Measurements from ENCODE around the gene TMBIM4.
A peak's percentile ranks its signal among the peaks of the same experiment; 100 is the strongest.
"Not testable (repeated sequence)": the region's sequence is repeated elsewhere in the genome, so short reads cannot be mapped to it uniquely, and the experiment has no call there.

Gene TMBIM4, protein sequence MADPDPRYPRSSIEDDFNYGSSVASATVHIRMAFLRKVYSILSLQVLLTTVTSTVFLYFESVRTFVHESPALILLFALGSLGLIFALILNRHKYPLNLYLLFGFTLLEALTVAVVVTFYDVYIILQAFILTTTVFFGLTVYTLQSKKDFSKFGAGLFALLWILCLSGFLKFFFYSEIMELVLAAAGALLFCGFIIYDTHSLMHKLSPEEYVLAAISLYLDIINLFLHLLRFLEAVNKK

DNA sequence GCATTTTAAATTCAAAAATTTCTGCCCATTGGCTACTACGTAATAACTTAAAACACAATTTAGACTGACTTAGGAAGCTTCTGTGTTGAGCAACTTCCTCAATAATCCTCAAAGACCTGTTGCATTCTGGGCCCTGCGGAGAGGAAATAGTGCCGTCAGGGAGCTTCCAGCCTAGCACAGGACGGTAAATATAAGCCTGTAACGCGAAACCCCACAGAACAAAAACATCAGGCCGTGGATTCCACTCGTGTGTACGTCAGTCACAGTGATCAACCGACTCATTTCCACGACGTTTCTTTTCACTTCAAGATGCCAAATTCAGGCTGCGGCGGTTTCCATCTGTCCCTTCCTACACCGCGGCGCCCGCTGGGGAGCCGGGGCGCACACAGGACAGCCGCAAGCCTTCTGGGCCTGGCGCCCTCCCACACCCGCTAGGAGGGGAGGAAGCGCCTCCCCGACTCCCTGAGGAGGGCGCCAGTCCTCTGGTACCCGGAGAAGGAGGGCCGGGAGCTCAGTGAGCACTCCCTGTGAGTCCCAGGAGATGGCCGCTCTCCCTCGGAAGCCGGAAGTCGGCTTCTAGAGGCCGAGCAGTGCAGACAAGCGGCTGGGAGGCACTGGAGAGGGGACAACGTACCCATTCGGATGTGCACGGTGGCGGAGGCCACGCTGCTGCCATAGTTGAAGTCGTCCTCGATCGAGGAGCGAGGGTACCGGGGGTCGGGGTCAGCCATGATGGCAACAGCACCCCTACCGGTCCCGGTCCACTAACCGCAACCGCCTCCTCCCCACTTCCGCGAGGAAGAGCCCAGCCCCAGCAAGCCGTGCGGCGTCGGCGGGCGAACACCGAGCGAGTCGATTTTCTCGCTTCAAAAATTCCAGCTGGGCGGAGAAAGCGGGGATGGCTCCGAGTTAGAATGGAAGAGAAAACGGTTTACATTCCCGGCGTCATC is at the start of gene TMBIM4:
TMBIM4 (minus strand) TSS at position 776 of the 950 bp plus-strand sequence; CDS start at position 731, 45 bp downstream.
- DNase-seq, result peak; percentile 82

GRCh38 chr12:66217342-66217917 is 47.6 kb upstream of the TMBIM4 start:
- no peak for DNase-seq

- DNase-seq, result not testable (repeated sequence)
Measured at GRCh38 chr12:66213011-66213410, 43.2 kb upstream of the TMBIM4 start.

GRCh38 chr12:66211573-66211972 is 41.8 kb upstream of the TMBIM4 start:
- DNase-seq, result not testable (repeated sequence)

- no peak for DNase-seq
Measured at GRCh38 chr12:66210840-66211239, 41.0 kb upstream of the TMBIM4 start.

DNA sequence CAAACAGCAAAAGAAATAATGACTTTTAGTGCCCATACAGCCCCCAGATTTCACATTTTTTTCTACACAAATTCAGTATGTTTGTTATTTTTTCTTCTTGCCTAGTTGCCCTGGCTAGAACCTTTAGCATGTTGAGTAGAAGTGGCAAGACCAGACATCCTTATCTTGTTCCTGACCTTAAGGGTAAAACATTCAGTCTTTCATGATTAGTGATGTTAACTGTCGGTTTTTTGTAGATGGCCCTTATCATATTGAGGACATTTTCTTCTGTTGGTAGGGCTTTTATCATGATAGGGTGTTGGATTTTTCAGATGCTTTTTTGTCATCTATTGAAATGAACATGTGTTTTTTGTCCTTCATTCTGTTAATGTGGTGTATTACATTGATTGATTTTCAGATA is 36.3 kb upstream of the TMBIM4 start:
- DNase-seq, result no peak

GRCh38 chr12:66203820-66204219 is 34.0 kb upstream of the TMBIM4 start:
- DNase-seq, result no peak

GRCh38 chr12:66199831-66200509 is 30.2 kb upstream of the TMBIM4 start:
- DNase-seq, result no peak

GRCh38 chr12:66199141-66199540 is 29.3 kb upstream of the TMBIM4 start:
- DNase-seq, result no peak

DNA sequence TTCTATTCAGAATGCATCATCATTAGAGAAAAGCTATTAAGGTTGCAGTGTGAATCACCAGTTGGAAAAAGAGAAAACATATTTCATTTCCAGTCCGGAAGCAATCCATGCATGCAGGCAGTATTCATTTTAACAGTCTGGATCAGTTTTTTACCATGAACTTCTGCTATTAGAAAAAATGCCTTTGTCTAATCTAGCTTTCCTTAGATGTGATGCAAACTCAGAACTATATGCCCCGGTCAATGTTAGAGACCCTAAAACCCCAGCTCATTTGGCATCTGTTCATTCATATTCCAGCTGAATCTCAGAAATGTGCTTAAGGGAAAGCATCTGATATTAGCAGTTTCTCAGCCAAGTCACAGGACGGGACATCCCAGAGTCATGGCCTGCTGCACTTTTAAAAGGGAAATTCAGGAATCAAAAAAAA is 27.7 kb upstream of the TMBIM4 start:
- DNase-seq, result no peak

DNA sequence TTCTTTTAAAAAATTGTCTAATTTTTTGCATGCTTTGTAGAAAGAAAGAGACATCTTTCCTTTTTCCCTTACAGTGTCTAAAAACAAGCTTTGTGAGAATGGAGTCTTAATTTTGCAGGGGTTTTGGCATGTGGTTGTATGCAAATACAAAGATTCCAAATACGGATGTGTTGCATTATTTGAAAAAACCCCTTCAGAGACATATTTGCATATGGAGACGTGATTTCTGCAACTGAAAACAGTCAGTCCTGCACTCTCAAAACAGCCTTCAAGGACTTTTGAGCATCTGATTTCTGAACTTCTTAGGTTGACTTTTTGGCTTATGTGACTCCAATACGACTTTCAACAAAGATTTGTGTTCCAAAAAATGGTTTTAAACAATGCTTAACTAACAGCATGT is 27.0 kb upstream of the TMBIM4 start:
- DNase-seq, result no peak

DNA sequence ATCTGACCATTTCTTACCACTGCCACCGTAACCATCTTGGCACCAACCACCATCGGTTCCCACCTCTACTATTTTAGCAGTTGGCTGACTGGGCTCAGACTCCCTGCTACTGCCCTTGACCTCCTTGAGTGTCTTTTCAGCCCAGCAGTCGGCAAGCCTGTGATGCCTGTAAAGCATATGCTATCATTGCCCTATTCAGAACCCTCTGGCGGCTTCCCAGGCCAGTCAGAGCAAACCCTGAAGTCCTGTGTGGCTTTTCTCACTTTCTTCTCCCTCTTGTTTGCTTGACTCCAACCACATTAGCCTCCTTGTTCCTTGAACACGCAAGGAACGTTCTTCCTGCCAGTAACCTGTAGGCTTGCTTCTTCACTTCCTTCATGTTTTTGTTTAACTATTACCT is 25.4 kb upstream of the TMBIM4 start:
- no peak for DNase-seq

DNA sequence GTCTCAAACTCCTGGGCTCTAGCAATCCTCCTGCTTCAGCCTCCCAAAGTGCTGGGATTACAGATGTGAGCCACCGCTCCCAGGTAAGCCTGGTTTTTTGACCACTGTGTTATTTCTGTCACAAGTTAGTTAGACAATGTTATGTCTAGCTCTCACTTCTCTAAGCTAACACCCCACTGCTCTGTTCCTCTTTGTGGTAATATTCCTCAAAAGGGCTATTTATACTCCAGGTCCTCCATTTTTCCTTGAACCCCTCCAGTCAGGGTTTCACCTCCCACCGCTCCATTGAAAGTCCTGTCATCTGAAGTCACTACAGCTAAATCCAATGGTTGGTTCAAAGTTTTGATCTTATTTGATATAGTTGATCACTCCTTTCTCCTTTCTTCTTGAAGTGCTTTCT is 24.3 kb upstream of the TMBIM4 start:
- no peak for DNase-seq

- DNase-seq, result no peak
Measured at GRCh38 chr12:66191547-66192126, 21.8 kb upstream of the TMBIM4 start.

DNA sequence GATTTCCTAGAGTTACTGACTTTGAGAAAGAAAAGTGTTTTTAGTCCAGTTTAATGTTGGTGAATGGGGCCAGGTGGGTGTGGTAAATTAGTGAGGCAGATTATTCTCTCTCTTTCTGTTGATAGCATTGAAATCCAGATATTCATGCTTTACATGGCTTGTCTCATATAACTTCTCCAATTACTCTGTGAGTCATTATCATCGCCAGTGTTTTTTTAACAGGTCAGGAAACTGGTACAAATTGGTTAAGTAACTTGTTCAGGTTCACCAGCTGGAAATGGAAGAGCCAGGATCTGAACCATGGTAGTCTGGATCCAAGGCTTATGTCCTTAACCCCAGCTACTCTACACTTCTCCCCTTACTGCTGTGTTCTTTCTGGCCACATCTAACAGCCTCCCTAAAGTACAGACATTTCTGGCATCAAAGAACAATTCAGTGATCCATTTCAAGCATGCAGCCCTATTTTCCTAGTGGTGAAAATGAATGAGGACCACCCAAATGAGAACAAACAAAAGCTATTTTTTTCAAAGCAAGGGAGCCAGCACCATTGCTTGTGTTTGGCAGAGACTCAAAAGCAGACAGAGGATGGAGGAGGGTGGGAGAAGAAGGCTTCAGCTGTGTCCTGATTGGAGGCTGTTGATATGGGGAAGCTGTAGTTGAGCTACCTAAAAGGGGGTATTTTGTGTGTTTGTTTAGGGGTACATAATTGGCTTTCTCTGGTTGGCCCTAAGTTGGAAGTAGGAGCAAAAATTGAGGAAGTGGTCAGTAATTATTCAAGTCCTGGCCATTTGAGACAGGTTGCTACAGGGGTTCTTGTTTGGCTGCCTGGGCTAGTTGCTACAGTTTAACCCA is 20.9 kb upstream of the TMBIM4 start:
- no peak for DNase-seq

DNA sequence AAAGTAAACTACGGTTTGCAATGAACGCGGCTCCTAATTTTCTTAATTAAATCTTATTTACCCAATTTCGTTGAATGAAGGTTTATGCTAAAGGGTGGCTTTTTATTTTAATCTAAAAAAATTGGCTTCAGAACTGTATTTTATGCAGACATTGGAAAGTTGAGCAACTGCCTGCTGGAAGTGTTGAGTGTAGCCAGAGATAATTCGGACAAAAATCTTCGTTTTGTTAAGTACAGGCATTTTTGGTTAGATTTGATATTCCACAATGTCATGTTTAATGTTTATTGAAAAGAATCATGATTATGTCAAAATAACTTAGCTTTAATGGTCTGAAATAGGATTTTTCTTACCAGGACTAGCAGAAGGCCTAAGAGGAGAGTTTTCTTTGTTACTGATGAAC is 20.1 kb upstream of the TMBIM4 start:
- DNase-seq, result no peak

DNA sequence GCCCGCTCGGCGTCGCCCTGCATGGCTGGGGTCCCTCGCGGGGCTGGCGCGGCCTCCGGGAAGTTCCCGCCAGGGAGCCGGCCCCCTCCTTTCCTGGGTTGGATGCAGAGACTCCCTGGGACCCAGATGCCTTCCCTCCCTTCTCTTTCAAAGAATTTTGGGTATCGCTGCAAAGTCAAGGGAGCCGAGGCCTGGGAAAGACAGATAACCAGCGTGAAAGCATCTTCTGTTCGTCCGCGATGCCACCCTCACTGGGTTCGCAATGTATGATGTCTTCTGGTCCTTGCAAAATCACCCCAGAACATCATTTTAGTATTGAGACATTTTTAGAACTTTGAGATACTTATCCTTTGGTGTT is 19.7 kb upstream of the TMBIM4 start:
- no peak for DNase-seq

GRCh38 chr12:66188584-66189485 is 19.0 kb upstream of the TMBIM4 start, which contains the start of gene IRAK3:
Gene IRAK3, plus strand, starts transcription at chr12:66189214. Its CDS starts 86 bp downstream, at chr12:66189300.
- peak; percentile 26 for DNase-seq

- no peak for DNase-seq
Measured at GRCh38 chr12:66187821-66188220, 18.0 kb upstream of the TMBIM4 start.

DNA sequence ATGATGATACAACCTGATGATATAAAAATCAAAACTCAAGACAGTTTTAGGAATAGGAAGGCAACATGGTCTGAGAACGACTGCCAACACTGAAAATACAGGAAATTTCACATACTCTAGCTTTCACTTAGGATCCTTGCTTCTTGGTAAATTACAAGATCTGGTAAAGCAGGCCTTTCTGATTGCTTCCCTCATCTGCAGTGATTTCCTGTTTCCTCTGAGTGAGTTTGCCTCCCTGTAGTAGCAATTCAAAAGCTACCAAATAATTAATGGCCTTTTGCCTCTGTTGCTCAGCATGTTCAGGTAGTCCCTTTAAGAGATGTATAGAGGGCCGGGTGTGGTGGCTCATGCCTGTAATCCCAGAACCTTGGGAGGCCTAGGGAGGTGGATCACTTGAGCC is 17.2 kb upstream of the TMBIM4 start:
- no peak for DNase-seq

GRCh38 chr12:66184822-66185221 is 15.0 kb upstream of the TMBIM4 start:
- DNase-seq, result not testable (repeated sequence)

Measured in stimulated activated CD4-positive, alpha-beta T cell treated with anti-CD3 and anti-CD28 coated beads, Interleukin-12 subunit alpha, Interleukin-12 subunit beta, amount 100 ng/mL, for 4 hours (primary cell).